ENCODE results near the gene PCP4.

Gene PCP4

GRCh38 chr21:39965026-39965425 is 97.8 kb downstream of the PCP4 start:
- no peak overlapping the region for H3K4me3 ChIP-seq (ENCODE audit: low read length)
- TF ChIP-seq, protein P1, sequence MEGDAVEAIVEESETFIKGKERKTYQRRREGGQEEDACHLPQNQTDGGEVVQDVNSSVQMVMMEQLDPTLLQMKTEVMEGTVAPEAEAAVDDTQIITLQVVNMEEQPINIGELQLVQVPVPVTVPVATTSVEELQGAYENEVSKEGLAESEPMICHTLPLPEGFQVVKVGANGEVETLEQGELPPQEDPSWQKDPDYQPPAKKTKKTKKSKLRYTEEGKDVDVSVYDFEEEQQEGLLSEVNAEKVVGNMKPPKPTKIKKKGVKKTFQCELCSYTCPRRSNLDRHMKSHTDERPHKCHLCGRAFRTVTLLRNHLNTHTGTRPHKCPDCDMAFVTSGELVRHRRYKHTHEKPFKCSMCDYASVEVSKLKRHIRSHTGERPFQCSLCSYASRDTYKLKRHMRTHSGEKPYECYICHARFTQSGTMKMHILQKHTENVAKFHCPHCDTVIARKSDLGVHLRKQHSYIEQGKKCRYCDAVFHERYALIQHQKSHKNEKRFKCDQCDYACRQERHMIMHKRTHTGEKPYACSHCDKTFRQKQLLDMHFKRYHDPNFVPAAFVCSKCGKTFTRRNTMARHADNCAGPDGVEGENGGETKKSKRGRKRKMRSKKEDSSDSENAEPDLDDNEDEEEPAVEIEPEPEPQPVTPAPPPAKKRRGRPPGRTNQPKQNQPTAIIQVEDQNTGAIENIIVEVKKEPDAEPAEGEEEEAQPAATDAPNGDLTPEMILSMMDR (IDR thresholded peaks at IDR 0.05; ENCODE audit: insufficient read depth, low read depth, low read length, missing control alignments) = no peak
- DNase-seq (ENCODE audit: low read depth) = no peak

DNA sequence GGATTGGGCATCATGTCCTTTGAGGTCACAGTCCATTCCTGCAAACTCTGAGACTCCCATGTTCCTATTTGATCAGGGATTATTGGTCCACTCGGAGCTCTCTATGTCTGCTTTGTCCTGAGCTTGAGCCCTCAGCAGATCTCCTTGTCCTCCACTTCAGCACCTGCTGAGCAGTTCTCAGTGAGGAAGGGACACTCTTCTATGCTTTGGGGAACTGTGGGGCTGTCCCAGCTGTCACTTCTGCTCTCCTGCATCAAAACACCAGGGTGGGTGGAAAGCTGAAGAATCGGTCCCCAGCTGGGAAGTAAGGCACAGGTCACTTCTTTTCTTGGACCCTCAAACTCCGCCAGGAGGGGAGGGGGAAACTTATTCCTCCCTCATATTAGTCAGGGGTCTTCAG is 99.5 kb downstream of the PCP4 start:
- TF ChIP-seq, protein P1 (IDR thresholded peaks at IDR 0.05; ENCODE audit: insufficient read depth, low read depth, low read length, missing control alignments) = no peak
- no peak for DNase-seq (ENCODE audit: low read depth)
- H3K4me3 ChIP-seq (ENCODE audit: low read length) = no peak overlapping the region

GRCh38 chr21:39968010-39968409 is 100.8 kb downstream of the PCP4 start:
- no peak for DNase-seq (ENCODE audit: low read depth)
- TF ChIP-seq, protein P1 (IDR thresholded peaks at IDR 0.05; ENCODE audit: insufficient read depth, low read depth, low read length, missing control alignments) = no peak
- no peak overlapping the region for H3K4me3 ChIP-seq (ENCODE audit: low read length)

DNA sequence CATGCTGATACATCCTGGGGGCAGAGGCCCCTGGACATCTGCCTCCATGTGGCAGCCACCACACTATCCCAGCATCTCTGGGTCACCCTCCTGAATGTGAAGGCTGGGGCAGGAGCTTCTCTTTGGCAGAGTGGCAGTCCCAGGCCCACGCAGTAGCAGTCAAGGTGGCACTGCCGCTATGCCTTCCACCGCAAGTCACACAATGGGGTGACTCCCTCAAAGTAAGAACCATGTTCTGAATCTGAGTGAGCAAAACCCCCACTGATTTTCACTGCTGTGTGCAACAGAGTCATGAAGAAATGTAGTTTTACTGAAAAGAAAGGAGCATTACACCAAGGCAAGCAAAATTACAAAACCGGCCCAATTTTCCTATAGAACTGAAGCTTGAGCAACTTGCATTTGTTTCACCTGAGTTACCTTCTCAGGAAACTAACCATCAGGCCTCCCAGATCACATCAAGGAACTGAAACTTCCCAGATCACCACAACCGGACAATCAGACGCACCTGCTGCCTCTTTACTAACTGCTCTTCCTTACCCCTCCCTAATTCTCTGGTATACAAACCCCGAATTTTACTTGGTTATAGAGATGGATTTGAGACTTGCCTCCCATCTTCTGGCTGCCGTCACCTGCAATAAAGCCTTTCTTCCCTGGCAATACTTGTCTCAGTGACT is 102.6 kb downstream of the PCP4 start:
- DNase-seq (ENCODE audit: low read depth) = no peak
- no peak overlapping the region for H3K4me3 ChIP-seq (ENCODE audit: low read length)
- TF ChIP-seq, protein P1 (IDR thresholded peaks at IDR 0.05; ENCODE audit: insufficient read depth, low read depth, low read length, missing control alignments) = no peak

DNA sequence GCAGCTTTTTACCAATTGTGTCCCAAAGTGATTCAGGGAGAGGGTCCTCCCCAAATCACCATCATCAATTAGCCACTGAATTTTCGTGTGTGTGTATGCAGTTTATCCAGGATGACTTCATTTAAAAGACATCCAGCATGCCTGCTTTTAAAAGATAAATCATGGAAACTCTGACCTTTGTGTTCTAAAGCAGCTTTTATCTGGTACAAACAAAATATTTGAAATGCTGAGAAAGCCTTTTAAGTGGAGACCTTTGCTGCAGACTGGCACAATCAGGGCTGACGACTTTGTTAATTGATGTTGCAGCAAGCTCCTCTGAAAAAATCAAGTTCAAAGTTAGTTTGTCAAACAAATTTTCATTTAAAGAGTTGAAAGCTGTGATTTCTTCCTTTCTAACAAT is 104.7 kb downstream of the PCP4 start:
- no peak overlapping the region for H3K4me3 ChIP-seq (ENCODE audit: low read length)
- TF ChIP-seq, protein P1 (IDR thresholded peaks at IDR 0.05; ENCODE audit: insufficient read depth, low read depth, low read length, missing control alignments) = no peak
- no peak for DNase-seq (ENCODE audit: low read depth)

- H3K4me3 ChIP-seq (ENCODE audit: low read length) = no peak overlapping the region
- TF ChIP-seq, protein P1 (IDR thresholded peaks at IDR 0.05; ENCODE audit: insufficient read depth, low read depth, low read length, missing control alignments) = no peak
- DNase-seq (ENCODE audit: low read depth) = no peak
Observed at GRCh38 chr21:39972471-39972870, 105.2 kb downstream of the PCP4 start.

Data from epithelial cell of esophagus (primary cell).